ENCODE results near the gene CIRBP. TPM values are rescaled to one million over a fixed set of nuclear protein-coding genes. Genes with fewer than 3 reads are reported as not detected.

CIRBP gene
- polyA plus RNA-seq, 1 of the 3 experiments (the other 2 are of a cell fraction) = 762 TPM

Other genes with a start within 250 kb of the CIRBP start
- 138 and 145 TPM in 2 replicates for gene TMEM259, start 248.2 kb upstream of the CIRBP start, polyA plus RNA-seq (2012; rRNA removed)
- not detected in 2 replicates for gene RNU6-2, start 247.8 kb upstream of the CIRBP start, polyA plus RNA-seq (2012; rRNA removed)
- 152 and 279 TPM in 2 replicates for gene CNN2, start 242.7 kb upstream of the CIRBP start, polyA plus RNA-seq (2012; rRNA removed)
- gene ABCA7, start 229.2 kb upstream of the CIRBP start, polyA plus RNA-seq (2012; rRNA removed) = 7.8 and 8.3 TPM in 2 replicates
- gene ARHGAP45, start 202.2 kb upstream of the CIRBP start, polyA plus RNA-seq (2012; rRNA removed) = 2.8 and 4.2 TPM in 2 replicates
- gene POLR2E, start 174.0 kb upstream of the CIRBP start, polyA plus RNA-seq (2012; rRNA removed) = 238 and 283 TPM in 2 replicates
- gene GPX4, start 165.3 kb upstream of the CIRBP start, polyA plus RNA-seq (2012; rRNA removed) = 566 and 925 TPM in 2 replicates
- 15.7 and 18.3 TPM in 2 replicates for gene SBNO2, start 95.1 kb upstream of the CIRBP start, polyA plus RNA-seq (2012; rRNA removed)
- gene STK11, start 63.6 kb upstream of the CIRBP start, polyA plus RNA-seq (2012; rRNA removed) = 53.5 and 55.5 TPM in 2 replicates
- 4.8 and 5.1 TPM in 2 replicates for gene CBARP, start 31.3 kb upstream of the CIRBP start, polyA plus RNA-seq (2012; rRNA removed)
- 133 and 226 TPM in 2 replicates for gene ATP5F1D, start 27.6 kb upstream of the CIRBP start, polyA plus RNA-seq (2012; rRNA removed)
- gene MIDN, start 20.7 kb upstream of the CIRBP start, polyA plus RNA-seq (2012; rRNA removed) = 8.2 and 13.9 TPM in 2 replicates
- gene FAM174C, start 6.2 kb downstream of the CIRBP start, polyA plus RNA-seq (2012; rRNA removed) = 53.5 and 78.0 TPM in 2 replicates
- gene EFNA2, start 16.5 kb downstream of the CIRBP start, polyA plus RNA-seq (2012; rRNA removed) = 0.67 and 1.1 TPM in 2 replicates
- 52.5 and 66.4 TPM in 2 replicates for gene NDUFS7, start 114.6 kb downstream of the CIRBP start, polyA plus RNA-seq (2012; rRNA removed)
- 76.5 and 85.3 TPM in 2 replicates for gene GAMT, start 132.2 kb downstream of the CIRBP start, polyA plus RNA-seq (2012; rRNA removed)
- gene DAZAP1, start 138.3 kb downstream of the CIRBP start, polyA plus RNA-seq (2012; rRNA removed) = 43.8 and 54.3 TPM in 2 replicates
- 2,836 and 3,749 TPM in 2 replicates for gene RPS15, start 169.1 kb downstream of the CIRBP start, polyA plus RNA-seq (2012; rRNA removed)
- 1.3 and 1.8 TPM in 2 replicates for gene APC2, start 180.8 kb downstream of the CIRBP start, polyA plus RNA-seq (2012; rRNA removed)
- 23.4 and 25.3 TPM in 2 replicates for gene C19orf25, start 209.9 kb downstream of the CIRBP start, polyA plus RNA-seq (2012; rRNA removed)
- 5.8 and 6.6 TPM in 2 replicates for gene PCSK4, start 221.0 kb downstream of the CIRBP start, polyA plus RNA-seq (2012; rRNA removed)
- 6.8 and 9.1 TPM in 2 replicates for gene REEP6, start 221.8 kb downstream of the CIRBP start, polyA plus RNA-seq (2012; rRNA removed)
- gene ADAMTSL5, start 243.7 kb downstream of the CIRBP start, polyA plus RNA-seq (2012; rRNA removed) = 5.7 and 6.3 TPM in 2 replicates